GM12878 (cell line): ENCODE measurements around the gene MYOZ1. TPM values are rescaled to one million over a fixed set of nuclear protein-coding genes. Genes with fewer than 3 reads are reported as not detected.
A peak's percentile ranks its signal among the peaks of the same experiment; 100 is the strongest.

Experiments used
- BHLHE40 ChIP-seq, 2 experiments: fragments of 450-650 bp in 1 of 2; IDR thresholded peaks; 2 replicates each; pipeline ENCODE4 v1.6.1; 2011 to 2017; ENCODE audit warnings: low read depth in 2 of 2, borderline replicate concordance in 1 of 2, improper control_type of control experiment in 1 of 2, low read length in 1 of 2, mild to moderate bottlenecking in 1 of 2
- BMI1 ChIP-seq: fragments of 450-650 bp; IDR thresholded peaks from 2 replicates; pipeline ENCODE4 v1.6.1; 2016; ENCODE audit warnings: mild to moderate bottlenecking, moderate library complexity, borderline replicate concordance
- CBFB ChIP-seq: IDR thresholded peaks from 2 replicates; pipeline ENCODE4 v1.6.1; 2016; ENCODE audit warnings: antibody characterized with exemption, low read depth
- IRF4 ChIP-seq: IDR thresholded peaks from 2 replicates; pipeline ENCODE4 v1.6.1; 2011; ENCODE audit warnings: low read depth, low read length
- JUND ChIP-seq: IDR thresholded peaks from 2 replicates; pipeline ENCODE4 v1.6.1; 2012; ENCODE audit warnings: low read depth, mild to moderate bottlenecking, low read length, improper control_type of control experiment, moderate library complexity
- KLF5 ChIP-seq: fragments of 450-650 bp; IDR thresholded peaks from 2 replicates; pipeline ENCODE4 v1.6.1; 2014; ENCODE audit warnings: mild to moderate bottlenecking; ENCODE audit not compliant: partially characterized antibody
- MTA2 ChIP-seq: fragments of 450-650 bp; IDR thresholded peaks from 2 replicates; pipeline ENCODE4 v1.6.1; 2016; ENCODE audit warnings: low read depth, mild to moderate bottlenecking, moderate library complexity
- MYC ChIP-seq: IDR thresholded peaks from 2 replicates; pipeline ENCODE4 v1.6.1; 2011; ENCODE audit warnings: mild to moderate bottlenecking, low read length, moderate library complexity, inconsistent platforms; ENCODE audit not compliant: insufficient read depth, insufficient replicate concordance, insufficient read length, severe bottlenecking
- NFYA ChIP-seq: IDR thresholded peaks from 2 replicates; pipeline ENCODE4 v1.6.1; 2011; ENCODE audit warnings: low read depth, mild to moderate bottlenecking, low read length, improper control_type of control experiment, borderline replicate concordance
- NR2C1 ChIP-seq: fragments of 450-650 bp; IDR thresholded peaks from 2 replicates; pipeline ENCODE4 v1.6.1; 2017; ENCODE audit warnings: antibody characterized with exemption, mild to moderate bottlenecking, moderate library complexity
- PML ChIP-seq: IDR thresholded peaks from 2 replicates; pipeline ENCODE4 v1.6.1; 2012; ENCODE audit warnings: low read length, inconsistent platforms
- RCOR1 ChIP-seq: conservative IDR thresholded peaks from 2 replicates; pipeline ENCODE4 v1.6.1; 2012; ENCODE audit warnings: low read depth, low read length, improper control_type of control experiment
- SIN3A ChIP-seq: IDR thresholded peaks from 2 replicates; pipeline ENCODE4 v1.6.1; 2012; ENCODE audit warnings: low read depth, low read length, improper control_type of control experiment
- SMAD5 ChIP-seq: IDR thresholded peaks from 2 replicates; pipeline ENCODE4 v1.6.1; 2016; ENCODE audit warnings: antibody characterized with exemption, low read depth
- SREBF1 ChIP-seq: IDR thresholded peaks from 2 replicates; pipeline ENCODE4 v1.6.1; 2012; ENCODE audit warnings: mild to moderate bottlenecking, low read length
- TARDBP ChIP-seq: IDR thresholded peaks from 2 replicates; pipeline ENCODE4 v1.6.1; 2016; ENCODE audit warnings: borderline replicate concordance
- TCF7 ChIP-seq: IDR thresholded peaks from 2 replicates; pipeline ENCODE4 v1.6.1; 2014; ENCODE audit warnings: antibody characterized with exemption, borderline replicate concordance
- WRNIP1 ChIP-seq: IDR thresholded peaks from 2 replicates; pipeline ENCODE4 v1.6.1; 2011; ENCODE audit warnings: low read depth, low read length, improper control_type of control experiment, borderline replicate concordance
- ZNF24 ChIP-seq: fragments of 450-650 bp; IDR thresholded peaks from 2 replicates; pipeline ENCODE4 v1.6.1; 2017; ENCODE audit warnings: antibody characterized with exemption, mild to moderate bottlenecking
- polyA plus RNA-seq, 11 experiments: library from polyadenylated mRNA; depleted of rRNA in 4 of 11; unstranded in 6 of 11; stranded (reverse) in 5 of 11; fragments of >200 nt; fragmentation: Nextera tagmentation in 4 of 11; fragmentation: Illumina TruSeq in 1 of 11; extraction: Ambion mirVana in 4 of 11; extraction: Trizol in 1 of 11; gene quantifications; 1 replicate in 1 of 11; 2 replicates in 10 of 11; pipeline versions ENCODE4 v1.2.1 to v1.2.3, GENCODE V29; 2011 to 2016; ENCODE audit warnings: inconsistent platforms in 2 of 11, missing spikeins in 2 of 11, low read depth in 1 of 11
- total RNA-seq, 4 experiments: library from RNA; depleted of rRNA in 3 of 4; stranded (reverse); fragments of >200 nt in 3 of 4; fragmentation: Illumina TruSeq in 1 of 4; extraction: Trizol in 1 of 4; gene quantifications; 2 replicates each; pipeline versions ENCODE4 v1.2.1 to v1.2.3, GENCODE V29; 2013 to 2021
- TF ChIP-seq, protein P1 (sequence below): fragments of 150-350 bp; IDR thresholded peaks from 2 replicates; pipeline ENCODE4 v1.6.1; 2014; ENCODE audit warnings: mild to moderate bottlenecking, low read depth, low read length
- TF ChIP-seq, protein P2 (sequence below): fragments of 450-650 bp; IDR thresholded peaks from 2 replicates; pipeline ENCODE4 v1.6.1; 2016; ENCODE audit warnings: mild to moderate bottlenecking
- TF ChIP-seq, protein P3 (sequence below): IDR thresholded peaks from 2 replicates; pipeline ENCODE4 v1.6.1; 2011; ENCODE audit warnings: low read depth, low read length, improper control_type of control experiment, borderline replicate concordance
- TF ChIP-seq, protein P4 (sequence below): fragments of 450-650 bp; IDR thresholded peaks from 2 replicates; pipeline ENCODE4 v1.6.1; 2017; ENCODE audit warnings: mild to moderate bottlenecking, low read depth, inconsistent platforms; ENCODE audit not compliant: poor library complexity, severe bottlenecking
- TF ChIP-seq, protein P5 (sequence below): fragments of 450-650 bp; IDR thresholded peaks from 2 replicates; pipeline ENCODE4 v1.6.1; 2014; ENCODE audit warnings: mild to moderate bottlenecking

Gene MYOZ1
- total and polyA plus RNA-seq, 10 of the 15 experiments (the other 5 are each of a cell fraction or from before 2014, with no cell fraction given), result 0.05 to 2.0 (median 0.62) TPM

DNA sequence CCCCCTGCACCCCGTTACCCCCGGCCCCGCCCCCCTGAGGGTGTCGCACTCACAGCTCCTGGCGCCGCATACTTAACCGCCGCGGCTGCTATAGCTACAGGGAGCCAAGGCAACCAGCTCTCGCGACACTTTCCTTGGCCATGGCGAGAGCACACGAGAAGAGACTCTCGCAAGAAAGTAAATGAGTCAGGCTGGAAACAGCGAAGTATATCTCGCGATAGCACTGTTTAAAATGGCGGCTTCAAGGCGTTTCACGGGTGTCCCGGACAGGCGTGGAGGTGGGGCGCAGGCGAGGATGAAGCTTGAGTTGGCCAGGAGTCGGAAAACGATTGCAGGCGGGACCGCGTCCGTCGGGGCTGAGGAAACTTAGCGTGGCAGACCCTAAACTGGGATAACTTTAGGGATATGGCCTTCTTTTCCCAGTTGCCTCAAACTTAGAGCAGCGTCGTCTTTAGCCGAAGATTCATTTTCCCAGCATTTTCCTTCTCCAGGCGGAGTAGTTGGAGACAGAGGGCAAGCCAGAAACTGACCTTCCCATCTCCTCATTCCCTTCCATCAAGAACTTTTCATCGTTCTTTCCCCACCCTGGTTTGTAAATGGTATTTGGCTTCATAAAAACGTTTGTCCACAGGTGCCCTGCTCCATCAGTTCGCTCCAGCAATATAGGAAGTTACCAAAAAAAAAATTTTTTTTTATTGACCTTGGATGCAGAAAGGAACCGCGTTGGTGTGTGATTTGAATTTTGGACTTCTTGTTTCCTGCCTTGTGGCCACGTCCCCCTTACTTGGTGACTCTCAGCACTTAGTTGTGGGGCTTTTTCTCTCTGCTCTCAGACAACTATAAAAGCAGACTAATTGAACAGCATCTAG is 15.2 kb downstream of the MYOZ1 start (continued):
- TF ChIP-seq, protein P1, sequence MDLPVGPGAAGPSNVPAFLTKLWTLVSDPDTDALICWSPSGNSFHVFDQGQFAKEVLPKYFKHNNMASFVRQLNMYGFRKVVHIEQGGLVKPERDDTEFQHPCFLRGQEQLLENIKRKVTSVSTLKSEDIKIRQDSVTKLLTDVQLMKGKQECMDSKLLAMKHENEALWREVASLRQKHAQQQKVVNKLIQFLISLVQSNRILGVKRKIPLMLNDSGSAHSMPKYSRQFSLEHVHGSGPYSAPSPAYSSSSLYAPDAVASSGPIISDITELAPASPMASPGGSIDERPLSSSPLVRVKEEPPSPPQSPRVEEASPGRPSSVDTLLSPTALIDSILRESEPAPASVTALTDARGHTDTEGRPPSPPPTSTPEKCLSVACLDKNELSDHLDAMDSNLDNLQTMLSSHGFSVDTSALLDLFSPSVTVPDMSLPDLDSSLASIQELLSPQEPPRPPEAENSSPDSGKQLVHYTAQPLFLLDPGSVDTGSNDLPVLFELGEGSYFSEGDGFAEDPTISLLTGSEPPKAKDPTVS, result no peak
- TF ChIP-seq SMAD5 (peak; percentile 87), SIN3A (peak; percentile 55; the same call in 1 of the 2 replicates), WRNIP1 (no peak), MTA2 (0 out of 2 replicates have a peak, but pooled peaks have one; percentile 32), BMI1 (peak; percentile 95), NFYA (no peak), SREBF1 (no peak), BHLHE40 (IDR thresholded peaks at IDR 0.05; ENCODE audit: borderline replicate concordance in 1 of 2, low read depth in 2 of 2, low read length in 1 of 2) (0 out of 4 replicates have a peak, but pooled peaks of 1 of the 2 experiments have one; percentile 48), TARDBP (no peak), RCOR1 (peak; percentile 92; the same call in 1 of the 2 replicates), PML (peak; percentile 81), JUND (no peak), CBFB (peak; percentile 86), NR2C1 (no peak), ZNF24 (no peak), KLF5 (peak; percentile 71), MYC (no peak), TCF7 (no peak), IRF4 (no peak)
- TF ChIP-seq, protein P2, sequence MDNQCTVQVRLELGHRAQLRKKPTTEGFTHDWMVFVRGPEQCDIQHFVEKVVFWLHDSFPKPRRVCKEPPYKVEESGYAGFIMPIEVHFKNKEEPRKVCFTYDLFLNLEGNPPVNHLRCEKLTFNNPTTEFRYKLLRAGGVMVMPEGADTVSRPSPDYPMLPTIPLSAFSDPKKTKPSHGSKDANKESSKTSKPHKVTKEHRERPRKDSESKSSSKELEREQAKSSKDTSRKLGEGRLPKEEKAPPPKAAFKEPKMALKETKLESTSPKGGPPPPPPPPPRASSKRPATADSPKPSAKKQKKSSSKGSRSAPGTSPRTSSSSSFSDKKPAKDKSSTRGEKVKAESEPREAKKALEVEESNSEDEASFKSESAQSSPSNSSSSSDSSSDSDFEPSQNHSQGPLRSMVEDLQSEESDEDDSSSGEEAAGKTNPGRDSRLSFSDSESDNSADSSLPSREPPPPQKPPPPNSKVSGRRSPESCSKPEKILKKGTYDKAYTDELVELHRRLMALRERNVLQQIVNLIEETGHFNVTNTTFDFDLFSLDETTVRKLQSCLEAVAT, result no peak
- TF ChIP-seq, protein P3, sequence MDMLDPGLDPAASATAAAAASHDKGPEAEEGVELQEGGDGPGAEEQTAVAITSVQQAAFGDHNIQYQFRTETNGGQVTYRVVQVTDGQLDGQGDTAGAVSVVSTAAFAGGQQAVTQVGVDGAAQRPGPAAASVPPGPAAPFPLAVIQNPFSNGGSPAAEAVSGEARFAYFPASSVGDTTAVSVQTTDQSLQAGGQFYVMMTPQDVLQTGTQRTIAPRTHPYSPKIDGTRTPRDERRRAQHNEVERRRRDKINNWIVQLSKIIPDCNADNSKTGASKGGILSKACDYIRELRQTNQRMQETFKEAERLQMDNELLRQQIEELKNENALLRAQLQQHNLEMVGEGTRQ, result no peak
- TF ChIP-seq, protein P4, sequence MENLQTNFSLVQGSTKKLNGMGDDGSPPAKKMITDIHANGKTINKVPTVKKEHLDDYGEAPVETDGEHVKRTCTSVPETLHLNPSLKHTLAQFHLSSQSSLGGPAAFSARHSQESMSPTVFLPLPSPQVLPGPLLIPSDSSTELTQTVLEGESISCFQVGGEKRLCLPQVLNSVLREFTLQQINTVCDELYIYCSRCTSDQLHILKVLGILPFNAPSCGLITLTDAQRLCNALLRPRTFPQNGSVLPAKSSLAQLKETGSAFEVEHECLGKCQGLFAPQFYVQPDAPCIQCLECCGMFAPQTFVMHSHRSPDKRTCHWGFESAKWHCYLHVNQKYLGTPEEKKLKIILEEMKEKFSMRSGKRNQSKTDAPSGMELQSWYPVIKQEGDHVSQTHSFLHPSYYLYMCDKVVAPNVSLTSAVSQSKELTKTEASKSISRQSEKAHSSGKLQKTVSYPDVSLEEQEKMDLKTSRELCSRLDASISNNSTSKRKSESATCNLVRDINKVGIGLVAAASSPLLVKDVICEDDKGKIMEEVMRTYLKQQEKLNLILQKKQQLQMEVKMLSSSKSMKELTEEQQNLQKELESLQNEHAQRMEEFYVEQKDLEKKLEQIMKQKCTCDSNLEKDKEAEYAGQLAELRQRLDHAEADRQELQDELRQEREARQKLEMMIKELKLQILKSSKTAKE, result no peak
- TF ChIP-seq, protein P5, sequence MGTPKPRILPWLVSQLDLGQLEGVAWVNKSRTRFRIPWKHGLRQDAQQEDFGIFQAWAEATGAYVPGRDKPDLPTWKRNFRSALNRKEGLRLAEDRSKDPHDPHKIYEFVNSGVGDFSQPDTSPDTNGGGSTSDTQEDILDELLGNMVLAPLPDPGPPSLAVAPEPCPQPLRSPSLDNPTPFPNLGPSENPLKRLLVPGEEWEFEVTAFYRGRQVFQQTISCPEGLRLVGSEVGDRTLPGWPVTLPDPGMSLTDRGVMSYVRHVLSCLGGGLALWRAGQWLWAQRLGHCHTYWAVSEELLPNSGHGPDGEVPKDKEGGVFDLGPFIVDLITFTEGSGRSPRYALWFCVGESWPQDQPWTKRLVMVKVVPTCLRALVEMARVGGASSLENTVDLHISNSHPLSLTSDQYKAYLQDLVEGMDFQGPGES, result no peak
